ENCODE data around the gene GPR160. TPM values are rescaled to one million over a fixed set of nuclear protein-coding genes. Genes with fewer than 3 reads are reported as not detected.

The GPR160 gene
- total RNA-seq, 1 donor, result not detected

GRCh38 chr3:170050753-170051152 lies 13.0 kb downstream of the GPR160 start:
- Histone ChIP-seq H2AFZ (ENCODE audit: low read length) (no peak overlapping the region), H3K27ac (ENCODE audit: low read depth, low read length) (no peak overlapping the region), H3K4me2 (ENCODE audit: insufficient read depth, low read length) (no peak overlapping the region)

GRCh38 chr3:170052398-170052797 lies 14.6 kb downstream of the GPR160 start:
- H3K9me3 ChIP-seq (ENCODE audit: low read depth, low read length), result no peaks in the 10 kb centered on the region
- H3K27me3 ChIP-seq (ENCODE audit: insufficient read depth, low read length), result no peaks in the 10 kb centered on the region
- no peaks in the 10 kb centered on the region for H3K36me3 ChIP-seq (ENCODE audit: insufficient read depth, low read length)
- TF ChIP-seq CTCF (IDR thresholded peaks at IDR 0.05; ENCODE audit: extremely low read depth, low read depth, low read length), result no peak
- peaks cover 7% of the 10 kb centered on the region for H3K4me1 ChIP-seq (ENCODE audit: insufficient read depth, low read length)
- H3K27ac ChIP-seq (ENCODE audit: low read depth, low read length), result no peak overlapping the region
- H3K4me3 ChIP-seq (ENCODE audit: insufficient read depth, low read length), result no peak overlapping the region
- no peak for DNase-seq (ENCODE audit: insufficient read length, low spot score, missing footprints)
- no peaks in the 10 kb centered on the region for H3K79me2 ChIP-seq (ENCODE audit: insufficient read depth, low read length)
- no peak overlapping the region for H3K4me2 ChIP-seq (ENCODE audit: insufficient read depth, low read length)
- no peak overlapping the region for H2AFZ ChIP-seq (ENCODE audit: low read length)
- H4K20me1 ChIP-seq (ENCODE audit: insufficient read depth, low read length), result no peaks in the 10 kb centered on the region

More at GRCh38 chr3:170050753-170051152, 13.0 kb downstream of the GPR160 start:
- TF ChIP-seq CTCF (IDR thresholded peaks at IDR 0.05; ENCODE audit: extremely low read depth, low read depth, low read length), result no peak
- no peaks in the 10 kb centered on the region for H3K36me3 ChIP-seq (ENCODE audit: insufficient read depth, low read length)
- DNase-seq (ENCODE audit: insufficient read length, low spot score, missing footprints), result no peak
- no peaks in the 10 kb centered on the region for H3K9me3 ChIP-seq (ENCODE audit: low read depth, low read length)
- no peaks in the 10 kb centered on the region for H3K27me3 ChIP-seq (ENCODE audit: insufficient read depth, low read length)
- no peak overlapping the region for H3K4me3 ChIP-seq (ENCODE audit: insufficient read depth, low read length)
- H4K20me1 ChIP-seq (ENCODE audit: insufficient read depth, low read length), result no peaks in the 10 kb centered on the region
- peaks cover 7% of the 10 kb centered on the region for H3K4me1 ChIP-seq (ENCODE audit: insufficient read depth, low read length)
- H3K79me2 ChIP-seq (ENCODE audit: insufficient read depth, low read length), result no peaks in the 10 kb centered on the region

GRCh38 chr3:170054204-170054603 lies 16.4 kb downstream of the GPR160 start:
- Histone ChIP-seq H4K20me1 (ENCODE audit: insufficient read depth, low read length) (no peaks in the 10 kb centered on the region), H3K4me3 (ENCODE audit: insufficient read depth, low read length) (no peak overlapping the region), H3K79me2 (ENCODE audit: insufficient read depth, low read length) (no peaks in the 10 kb centered on the region), H3K4me1 (ENCODE audit: insufficient read depth, low read length) (peaks cover 6% of the 10 kb centered on the region), H3K36me3 (ENCODE audit: insufficient read depth, low read length) (no peaks in the 10 kb centered on the region), H3K9me3 (ENCODE audit: low read depth, low read length) (no peaks in the 10 kb centered on the region), H3K4me2 (ENCODE audit: insufficient read depth, low read length) (no peak overlapping the region), H2AFZ (ENCODE audit: low read length) (no peak overlapping the region), H3K27ac (ENCODE audit: low read depth, low read length) (no peak overlapping the region), H3K27me3 (ENCODE audit: insufficient read depth, low read length) (no peaks in the 10 kb centered on the region)
- peak; percentile 22 for TF ChIP-seq CTCF (IDR thresholded peaks at IDR 0.05; ENCODE audit: extremely low read depth, low read depth, low read length)
- no peak for DNase-seq (ENCODE audit: insufficient read length, low spot score, missing footprints)

GRCh38 chr3:170055209-170055608 lies 17.4 kb downstream of the GPR160 start:
- H4K20me1 ChIP-seq (ENCODE audit: insufficient read depth, low read length), result no peaks in the 10 kb centered on the region
- H3K27ac ChIP-seq (ENCODE audit: low read depth, low read length), result no peak overlapping the region
- TF ChIP-seq CTCF (IDR thresholded peaks at IDR 0.05; ENCODE audit: extremely low read depth, low read depth, low read length), result no peak
- no peaks in the 10 kb centered on the region for H3K9me3 ChIP-seq (ENCODE audit: low read depth, low read length)
- no peaks in the 10 kb centered on the region for H3K4me1 ChIP-seq (ENCODE audit: insufficient read depth, low read length)
- no peaks in the 10 kb centered on the region for H3K79me2 ChIP-seq (ENCODE audit: insufficient read depth, low read length)
- H3K36me3 ChIP-seq (ENCODE audit: insufficient read depth, low read length), result no peaks in the 10 kb centered on the region
- H3K27me3 ChIP-seq (ENCODE audit: insufficient read depth, low read length), result no peaks in the 10 kb centered on the region
- H3K4me3 ChIP-seq (ENCODE audit: insufficient read depth, low read length), result no peak overlapping the region
- no peak overlapping the region for H3K4me2 ChIP-seq (ENCODE audit: insufficient read depth, low read length)
- peak; percentile 81 for DNase-seq (ENCODE audit: insufficient read length, low spot score, missing footprints)
- H2AFZ ChIP-seq (ENCODE audit: low read length), result no peak overlapping the region
